Transverse colon (tissue), 4 donors: ENCODE measurements around the gene UBE2K. TPM values are rescaled to one million over a fixed set of nuclear protein-coding genes. Genes with fewer than 3 reads are reported as not detected.

Experiments used
- DNase-seq: peaks from one replicate; pipeline ENCODE4 v3.0.0-alpha.2; 2019
- H3K27ac ChIP-seq, 4 donors: fragments of 200-600 bp; sonication (generic); 2 replicates each; pipeline ENCODE4 v1.5.1; 2016 to 2018; ENCODE audit warnings: inconsistent platforms in 4 of 4
- H3K27me3 ChIP-seq: fragments of 200-600 bp; sonication (generic); 2 replicates; pipeline ENCODE4 v1.5.1; 2017; ENCODE audit warnings: inconsistent platforms
- H3K36me3 ChIP-seq, 4 donors: fragments of 200-600 bp; sonication (generic); 2 replicates each; pipeline ENCODE4 v1.5.1; 2017 to 2019; ENCODE audit warnings: inconsistent platforms in 4 of 4
- H3K4me1 ChIP-seq, 4 donors: fragments of 200-600 bp; sonication (generic); 2 replicates each; pipeline ENCODE4 v1.5.1; 2017 to 2020; ENCODE audit warnings: inconsistent platforms in 4 of 4
- H3K4me3 ChIP-seq, 4 donors: fragments of 200-600 bp; sonication (generic); 1 replicate in 1 of 4; 2 replicates in 3 of 4; pipeline versions ENCODE4 v1.5.1 to v1.6.1; 2017 to 2019; ENCODE audit warnings: inconsistent platforms in 4 of 4
- H3K9me3 ChIP-seq, 2 donors: fragments of 200-600 bp; sonication (generic); 2 replicates each; pipeline ENCODE4 v1.5.1; 2017 to 2019; ENCODE audit warnings: inconsistent platforms in 2 of 2
- CTCF ChIP-seq, 5 experiments: fragments of 200-600 bp in 3 of 5; fragments of 450-650 bp in 2 of 5; sonication (generic) in 3 of 5; IDR thresholded peaks; 1 replicate in 2 of 5; 2 replicates in 3 of 5; pipeline ENCODE4 v1.5.1; 2016 to 2017; ENCODE audit warnings: antibody characterized with exemption in 5 of 5, inconsistent platforms in 3 of 5, mild to moderate bottlenecking in 2 of 5, moderate library complexity in 1 of 5
- EP300 ChIP-seq: sonication (generic); formaldehyde crosslinking; IDR thresholded peaks from one replicate; pipeline ENCODE4 v1.6.1; 2017; ENCODE audit warnings: antibody characterized with exemption, low read depth
- POLR2A ChIP-seq: fragments of 450-650 bp; IDR thresholded peaks from one replicate; pipeline ENCODE4 v1.6.1; 2016; ENCODE audit warnings: antibody characterized with exemption, mild to moderate bottlenecking, moderate library complexity
- POLR2AphosphoS5 ChIP-seq, 3 donors: sonication (generic); formaldehyde crosslinking; IDR thresholded peaks; one replicate each; pipeline ENCODE4 v1.6.1; 2016; ENCODE audit warnings: antibody characterized with exemption in 3 of 3
- WGBS, 2 donors: methylation state at CpG; one replicate each; pipeline ENCODE4 v1.1.5; 2018; ENCODE audit warnings: low coverage in 1 of 2; 5-methylcytosine and 5-hydroxymethylcytosine counted together
- in situ Hi-C, 4 donors: fragments of 200-750 bp; cut with MboI; loops; one replicate each; pipeline versions ENCODE4 v1.15.0 to v1.15.1; 2017; ENCODE audit warnings: low sequenced_read_pairs in 3 of 4, low pct_ligation_motif_present in 1 of 4, low pct_unique_long_range_greater_than_20kb in 1 of 4
- intact Hi-C: fragments of 100-400 bp; cut with DNase I; formaldehyde crosslinking; loops from one replicate; pipeline ENCODE4 v1.15.1; 2023; ENCODE audit warnings: low total_unique reads
- small RNA-seq, 4 donors: library from RNA; depleted of rRNA; stranded (forward); fragments of <200 nt; gene quantifications; one replicate each; pipeline ENCODE3, GENCODE V24; 2016
- total RNA-seq, 4 donors: library from RNA; depleted of rRNA; stranded (reverse); fragments of >200 nt; gene quantifications; one replicate each; pipeline ENCODE4 v1.1.0, GENCODE V29; 2016

Gene UBE2K
- total RNA-seq, 4 donors from 2014 or later: 18.9 to 48.6 (median 37.3) TPM

- H3K9me3 ChIP-seq: no peaks in the 10 kb centered on the region
- intact Hi-C loops: no loop called here
- TF ChIP-seq POLR2A (no peak), POLR2AphosphoS5 (IDR thresholded peaks at IDR 0.05) (no peak), EP300 (no peak), CTCF (IDR thresholded peaks at IDR 0.05) (no peak)
- no peak overlapping the region for H3K27ac ChIP-seq
- H3K4me3 ChIP-seq: no peak overlapping the region
- H3K27me3 ChIP-seq: no peaks in the 10 kb centered on the region
- no peaks in the 10 kb centered on the region for H3K4me1 ChIP-seq
- H3K36me3 ChIP-seq: peaks cover 0 to 6% (median 3%) of the 10 kb centered on the region in 4 donors
- no peak for DNase-seq
- in situ Hi-C loops: no loop called here
Observed at GRCh38 chr4:39822662-39823061, 124.7 kb downstream of the UBE2K start.

- WGBS, 2 donors: 84 to 92% methylated on average over 2 of the region's 2 CpGs
- no peak for DNase-seq
- TF ChIP-seq POLR2A: no peak
- TF ChIP-seq EP300: no peak
- TF ChIP-seq POLR2AphosphoS5 (IDR thresholded peaks at IDR 0.05): no peak
- TF ChIP-seq CTCF (IDR thresholded peaks at IDR 0.05): no peak
- Histone ChIP-seq H3K27ac (no peak overlapping the region), H3K4me1 (no peaks in the 10 kb centered on the region), H3K4me3 (no peak overlapping the region), H3K9me3 (no peaks in the 10 kb centered on the region), H3K27me3 (no peaks in the 10 kb centered on the region), H3K36me3 (peaks cover 0 to 6% (median 3%) of the 10 kb centered on the region in 4 donors)
- in situ Hi-C loops (no loop called here), intact Hi-C loops (no loop called here)
Observed at GRCh38 chr4:39823191-39823590, 125.3 kb downstream of the UBE2K start.

- WGBS, 2 donors: 81 to 84% methylated on average over 3 of the region's 3 CpGs
- no peaks in the 10 kb centered on the region for H3K27me3 ChIP-seq
- H3K4me1 ChIP-seq: no peaks in the 10 kb centered on the region
- in situ Hi-C loops: no loop called here
- DNase-seq: no peak
- intact Hi-C loops: no loop called here
- no peak overlapping the region for H3K27ac ChIP-seq
- H3K36me3 ChIP-seq: peaks cover 0 to 6% (median 3%) of the 10 kb centered on the region in 4 donors
- no peaks in the 10 kb centered on the region for H3K9me3 ChIP-seq
- TF ChIP-seq CTCF (IDR thresholded peaks at IDR 0.05) (no peak), POLR2AphosphoS5 (IDR thresholded peaks at IDR 0.05) (no peak)
- no peak overlapping the region for H3K4me3 ChIP-seq
Observed at GRCh38 chr4:39825090-39825489, 127.2 kb downstream of the UBE2K start.

- in situ Hi-C loops: no loop called here
- H3K36me3 ChIP-seq: peaks cover 0 to 10% (median 3%) of the 10 kb centered on the region in 4 donors
- H3K4me1 ChIP-seq: no peaks in the 10 kb centered on the region
- H3K27ac ChIP-seq: no peak overlapping the region
- TF ChIP-seq EP300 (no peak), POLR2AphosphoS5 (IDR thresholded peaks at IDR 0.05) (no peak)
- no peaks in the 10 kb centered on the region for H3K27me3 ChIP-seq
- no peak for DNase-seq
- H3K9me3 ChIP-seq: no peaks in the 10 kb centered on the region
- WGBS, 2 donors: 77 to 78% methylated on average over 5 to 7 of the region's 7 CpGs
- intact Hi-C loops: no loop called here
- H3K4me3 ChIP-seq: no peak overlapping the region
Observed at GRCh38 chr4:39825741-39826231, 127.8 kb downstream of the UBE2K start.

Small RNA genes within 50 kb of the gene (small RNA-seq; reads per million reads assigned to genes)
- 0 reads per million in 4 donors for gene RF00019
- gene RN7SL558P: 0 to 0.28 (median 0) reads per million in 4 donors

Other genes starting within 250 kb of the UBE2K start
- 1,000 to 10,000 TPM in 2 of 4 donors, 100 to 1,000 TPM in 2; 408 to 2,811 (median 1,755) TPM for gene RPL9, start 239.2 kb upstream of the UBE2K start, total RNA-seq
- gene LIAS, start 239.1 kb upstream of the UBE2K start, total RNA-seq: 10 to 100 TPM in 3 of 4 donors, 1 to 10 TPM in 1; 2.6 to 27.3 (median 13.0) TPM
- 100 to 1,000 TPM; 293 to 849 (median 479) TPM for gene UGDH, start 170.7 kb upstream of the UBE2K start, total RNA-seq
- 100 to 1,000 TPM in 1 of 4 donors, 10 to 100 TPM in 3; 23.1 to 103 (median 72.4) TPM for gene SMIM14, start 59.3 kb upstream of the UBE2K start, total RNA-seq